Measurements from ENCODE around the gene MSI2.
A peak's percentile ranks its signal among the peaks of the same experiment; 100 is the strongest.
"Not testable (repeated sequence)": the region's sequence is repeated elsewhere in the genome, so short reads cannot be mapped to it uniquely, and the experiment has no call there.

The MSI2 gene

GRCh38 chr17:57294629-57295501 lies 38.5 kb downstream of the MSI2 start:
- peak; percentile 51 for DNase-seq

- DNase-seq: no peak
Observed at GRCh38 chr17:57295526-57296023, 39.3 kb downstream of the MSI2 start.

GRCh38 chr17:57296231-57296630 lies 39.9 kb downstream of the MSI2 start:
- no peak for DNase-seq

GRCh38 chr17:57299176-57299575 lies 42.9 kb downstream of the MSI2 start:
- no peak for DNase-seq

GRCh38 chr17:57300592-57300991 lies 44.3 kb downstream of the MSI2 start:
- DNase-seq: not testable (repeated sequence)

- DNase-seq: no peak
Observed at GRCh38 chr17:57302690-57303465, 46.6 kb downstream of the MSI2 start.

- DNase-seq: no peak
Observed at GRCh38 chr17:57305144-57305728, 48.9 kb downstream of the MSI2 start.

- DNase-seq: no peak
Observed at GRCh38 chr17:57305908-57306504, 49.7 kb downstream of the MSI2 start.

- DNase-seq: no peak
Observed at GRCh38 chr17:57308543-57309186, 52.3 kb downstream of the MSI2 start.

- DNase-seq: no peak
Observed at GRCh38 chr17:57309479-57309878, 53.2 kb downstream of the MSI2 start.

- no peak for DNase-seq
Observed at GRCh38 chr17:57311281-57312216, 55.2 kb downstream of the MSI2 start.

GRCh38 chr17:57312242-57312641 lies 55.9 kb downstream of the MSI2 start:
- no peak for DNase-seq

GRCh38 chr17:57313097-57313835 lies 56.9 kb downstream of the MSI2 start:
- DNase-seq: no peak

GRCh38 chr17:57315061-57316015 lies 59.0 kb downstream of the MSI2 start:
- DNase-seq: no peak

GRCh38 chr17:57316361-57316760 lies 60.0 kb downstream of the MSI2 start:
- no peak for DNase-seq

- no peak for DNase-seq
Observed at GRCh38 chr17:57317079-57317478, 60.8 kb downstream of the MSI2 start.

GRCh38 chr17:57318913-57319312 lies 62.6 kb downstream of the MSI2 start:
- DNase-seq: no peak

- no peak for DNase-seq
Observed at GRCh38 chr17:57319806-57320205, 63.5 kb downstream of the MSI2 start.

GRCh38 chr17:57323391-57323790 lies 67.1 kb downstream of the MSI2 start:
- no peak for DNase-seq
